ENCODE measurements around the gene TREX2.

- TF ChIP-seq POLR2A (IDR thresholded peaks at IDR 0.05) (no peak), CTCF (IDR thresholded peaks at IDR 0.05 in 4 of 5, conservative IDR thresholded peaks at IDR 0.05 in 1 of 5) (no peak)
Measured at GRCh38 chrX:153476666-153477363, 31.0 kb upstream of the TREX2 start.
